NOMO-1 treated with dmso at 0.1 percent for 144 hours (cell line): ENCODE measurements around the gene MCTP1.
A peak's percentile ranks its signal among the peaks of the same experiment; 100 is the strongest.

ENCODE experiments used
- DNase-seq: peaks from one replicate; lab custom pipeline; 2025; ENCODE audit not compliant: unreplicated experiment; lab: John Stamatoyannopoulos, UW

Gene MCTP1

DNA sequence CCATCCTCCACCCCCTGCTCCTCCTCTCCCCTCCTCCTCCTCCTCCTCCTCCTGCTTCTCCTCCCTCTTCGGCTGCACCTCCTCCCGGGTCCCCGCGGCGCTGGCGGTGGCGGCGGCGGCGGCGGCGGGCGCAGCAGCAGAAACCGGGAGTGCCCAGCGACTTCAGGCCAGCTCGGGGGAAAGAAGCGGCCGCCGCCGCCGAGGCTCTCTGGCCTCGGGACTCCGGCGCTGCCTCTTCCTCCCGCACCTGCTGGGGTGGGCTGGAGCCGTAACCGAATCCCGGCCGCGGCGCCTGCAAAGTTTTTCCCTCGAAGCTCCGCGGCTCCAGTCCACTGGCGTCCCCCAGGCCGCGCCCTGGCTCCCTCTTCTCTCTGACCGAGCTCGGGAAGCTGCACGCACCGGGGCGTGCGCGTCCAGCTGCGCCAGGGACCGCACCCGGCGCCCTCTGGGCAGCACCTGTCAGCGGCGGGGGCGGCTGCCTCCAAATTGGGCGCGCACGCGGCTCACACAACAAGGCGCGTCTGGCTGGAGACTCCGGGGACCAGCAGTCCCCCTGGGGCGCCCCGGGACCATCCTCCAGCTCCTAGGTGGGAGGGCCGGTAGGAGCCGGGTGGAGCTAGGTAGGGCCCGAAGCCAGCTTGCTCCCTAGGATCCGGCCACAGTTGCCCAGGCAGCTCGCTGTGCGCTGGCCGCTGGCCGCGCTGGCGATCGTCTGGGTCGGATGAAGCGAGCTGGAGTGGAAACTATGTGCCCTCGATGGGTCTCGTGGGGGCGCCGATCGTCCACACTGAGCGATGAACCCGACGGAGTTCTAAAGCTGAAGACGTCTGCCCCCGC is at the start of gene MCTP1:
MCTP1 (minus strand) TSS at position 523 of the 837 bp plus-strand sequence.
- no peak for DNase-seq

DNA sequence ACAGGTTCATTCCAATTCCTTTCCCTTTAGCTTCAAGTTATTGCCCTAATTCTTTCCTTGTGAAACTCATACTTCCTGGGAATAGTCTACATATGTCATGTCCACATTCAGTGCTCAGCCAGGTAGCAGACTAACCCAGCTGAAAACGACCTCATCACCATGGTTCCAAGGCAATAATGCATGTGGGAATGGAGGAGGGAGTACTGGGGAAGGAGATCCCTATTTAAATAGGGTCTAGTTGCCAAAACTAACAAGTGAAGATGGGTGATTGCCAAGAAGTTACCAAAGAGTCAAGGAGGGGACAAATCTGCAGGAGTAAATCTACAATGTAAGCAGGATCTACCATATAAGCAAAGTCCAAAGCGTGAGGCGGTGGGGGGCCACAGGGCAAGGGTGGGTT is 47.3 kb upstream of the MCTP1 start:
- DNase-seq, result no peak

DNA sequence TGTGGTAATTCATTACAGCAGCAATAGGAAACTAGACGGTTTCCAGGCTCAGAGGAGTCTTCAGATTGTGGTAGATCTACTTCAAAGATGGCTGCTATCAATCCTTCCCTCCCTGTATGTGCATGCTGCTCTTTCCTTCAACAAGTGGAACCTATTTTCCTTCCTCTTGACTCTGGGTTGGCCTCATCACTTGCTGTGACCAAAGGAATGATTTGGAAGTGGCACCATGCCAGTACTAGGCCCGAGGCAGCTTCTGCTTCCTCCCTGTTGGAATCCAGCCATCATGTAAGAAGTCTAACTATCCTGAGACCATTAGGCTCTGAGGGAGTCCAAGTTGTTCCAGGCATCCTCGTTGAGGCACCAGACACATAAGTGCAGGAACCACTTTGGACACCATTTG is 46.5 kb upstream of the MCTP1 start:
- DNase-seq, result no peak

DNA sequence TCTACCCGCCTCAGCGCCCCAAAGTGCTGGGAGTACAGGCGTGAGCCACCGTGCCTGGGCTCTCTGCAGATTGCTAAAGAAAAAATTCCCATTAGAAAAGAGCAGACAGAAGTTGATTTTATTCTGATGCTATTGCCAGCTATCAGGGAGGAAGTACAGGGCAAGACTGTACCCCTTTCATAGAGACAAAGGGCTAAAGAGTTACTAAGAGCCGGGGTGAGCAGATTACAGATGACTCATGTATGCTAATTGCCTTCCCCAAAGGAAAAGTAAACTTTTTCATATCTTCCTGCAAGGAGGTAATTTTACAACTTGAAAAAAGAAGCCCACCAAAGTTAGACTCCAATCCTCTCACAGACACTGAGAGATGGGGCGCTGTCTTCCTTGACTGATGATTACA is 42.3 kb upstream of the MCTP1 start:
- no peak for DNase-seq

DNA sequence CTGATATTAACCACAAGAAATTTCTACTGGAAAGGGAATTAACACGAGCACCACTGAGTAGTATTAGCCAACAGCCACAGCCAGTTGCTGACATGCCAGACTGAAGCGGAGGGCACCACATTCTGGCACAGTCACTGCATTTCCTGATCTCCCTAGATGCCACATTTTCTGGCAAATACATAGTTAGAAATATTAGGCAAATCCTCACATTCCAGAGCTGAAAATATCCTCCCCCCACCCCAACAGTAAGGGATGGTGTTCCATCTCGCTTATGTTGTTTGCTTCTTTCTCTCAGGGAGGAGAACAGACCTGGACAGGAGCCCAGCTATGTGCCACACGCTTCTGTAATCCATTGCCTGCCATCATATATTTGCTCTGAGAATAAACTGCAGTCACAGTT is 32.8 kb upstream of the MCTP1 start:
- DNase-seq, result no peak

DNA sequence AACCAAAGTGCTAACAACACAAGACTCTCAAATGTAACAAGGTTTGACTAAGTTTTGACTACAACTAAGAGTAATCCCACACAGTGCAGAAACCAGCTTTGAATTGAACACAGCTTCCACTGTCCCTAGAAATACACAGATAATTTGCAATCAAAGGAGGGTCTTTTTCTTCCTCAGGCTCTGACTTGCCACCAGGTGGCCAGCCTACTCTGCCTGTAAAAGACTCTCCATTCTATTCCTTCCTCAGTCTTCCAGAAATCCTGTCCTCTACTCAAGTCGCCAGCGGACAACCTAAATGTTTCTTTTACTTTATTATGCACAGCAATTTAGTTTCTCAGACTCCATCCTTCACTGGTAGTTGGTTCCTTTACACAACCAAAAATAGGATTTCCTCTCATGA is 32.2 kb upstream of the MCTP1 start:
- DNase-seq, result no peak

DNA sequence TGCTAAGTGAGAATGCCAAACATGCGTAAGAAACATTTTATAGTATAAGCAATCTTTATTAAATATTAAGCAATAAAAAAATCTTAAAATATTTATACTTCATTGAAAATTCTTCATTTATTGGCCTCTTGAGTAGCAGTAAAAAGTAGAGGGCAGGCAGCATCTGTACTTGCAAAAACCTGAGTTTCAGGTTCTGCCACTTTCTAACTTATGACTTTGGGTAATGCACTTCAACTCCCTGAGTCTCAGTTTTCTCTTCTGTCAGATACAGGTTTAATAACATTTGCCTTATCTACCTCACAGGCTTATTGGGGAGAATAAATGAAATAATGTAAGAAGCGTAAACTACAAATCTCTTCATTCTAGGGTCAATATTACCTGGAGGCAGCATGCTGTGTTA is 19.8 kb upstream of the MCTP1 start:
- no peak for DNase-seq

DNA sequence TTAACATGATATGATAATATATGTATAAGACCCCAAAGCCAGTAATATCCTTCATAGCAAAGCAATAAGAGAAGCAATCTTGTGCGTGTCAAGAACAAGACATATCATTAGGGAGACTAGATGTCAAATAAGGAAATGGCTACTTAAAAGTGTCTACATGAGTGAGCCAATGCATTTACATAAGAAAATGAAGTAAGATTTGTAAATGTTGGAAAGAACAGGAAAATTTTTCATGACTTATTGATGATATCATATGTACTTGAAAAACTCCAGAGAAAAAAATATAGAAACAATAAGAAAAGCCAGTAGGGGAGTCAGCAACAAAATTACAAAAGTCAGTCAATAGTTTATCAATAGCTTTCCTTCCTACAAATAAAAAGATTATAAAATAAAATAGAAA is 13.8 kb upstream of the MCTP1 start:
- DNase-seq, result no peak

DNA sequence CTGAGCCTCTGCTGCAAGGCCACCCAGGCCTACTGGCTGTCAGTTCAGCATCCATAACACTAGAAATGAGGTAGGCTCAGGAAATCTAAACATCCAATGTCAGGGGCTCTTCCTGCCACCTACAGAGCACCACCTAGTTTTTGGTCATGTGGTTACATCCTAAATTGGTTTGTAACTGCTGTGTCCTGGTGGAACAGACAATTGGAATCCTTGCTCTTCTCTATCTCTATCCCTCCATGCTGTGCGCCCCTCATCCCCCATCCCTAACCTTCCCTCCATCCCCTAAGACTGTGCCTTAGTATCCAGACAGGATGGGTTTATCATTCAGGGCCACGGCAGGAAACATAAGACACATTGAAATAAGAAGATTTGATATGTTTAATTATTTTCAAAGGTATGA is 11.4 kb upstream of the MCTP1 start:
- DNase-seq, result no peak

DNA sequence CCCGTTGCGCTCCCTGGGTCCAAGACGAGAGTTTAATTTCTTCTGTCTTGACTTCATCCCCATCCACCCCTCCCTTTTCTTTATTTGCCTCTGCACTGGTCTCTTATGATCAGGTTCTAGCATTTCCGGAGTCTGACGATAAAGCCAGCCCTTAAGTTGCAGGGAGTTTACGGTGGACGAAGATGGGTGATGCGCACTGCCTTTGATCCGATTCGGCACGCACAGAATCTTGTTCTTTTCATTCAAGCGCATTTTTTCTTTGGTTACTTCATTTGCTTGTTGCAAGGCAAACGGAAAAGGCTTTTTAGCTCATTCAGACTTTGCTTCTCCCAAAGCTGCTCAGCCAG is 488 bp upstream of the MCTP1 start:
- no peak for DNase-seq

DNA sequence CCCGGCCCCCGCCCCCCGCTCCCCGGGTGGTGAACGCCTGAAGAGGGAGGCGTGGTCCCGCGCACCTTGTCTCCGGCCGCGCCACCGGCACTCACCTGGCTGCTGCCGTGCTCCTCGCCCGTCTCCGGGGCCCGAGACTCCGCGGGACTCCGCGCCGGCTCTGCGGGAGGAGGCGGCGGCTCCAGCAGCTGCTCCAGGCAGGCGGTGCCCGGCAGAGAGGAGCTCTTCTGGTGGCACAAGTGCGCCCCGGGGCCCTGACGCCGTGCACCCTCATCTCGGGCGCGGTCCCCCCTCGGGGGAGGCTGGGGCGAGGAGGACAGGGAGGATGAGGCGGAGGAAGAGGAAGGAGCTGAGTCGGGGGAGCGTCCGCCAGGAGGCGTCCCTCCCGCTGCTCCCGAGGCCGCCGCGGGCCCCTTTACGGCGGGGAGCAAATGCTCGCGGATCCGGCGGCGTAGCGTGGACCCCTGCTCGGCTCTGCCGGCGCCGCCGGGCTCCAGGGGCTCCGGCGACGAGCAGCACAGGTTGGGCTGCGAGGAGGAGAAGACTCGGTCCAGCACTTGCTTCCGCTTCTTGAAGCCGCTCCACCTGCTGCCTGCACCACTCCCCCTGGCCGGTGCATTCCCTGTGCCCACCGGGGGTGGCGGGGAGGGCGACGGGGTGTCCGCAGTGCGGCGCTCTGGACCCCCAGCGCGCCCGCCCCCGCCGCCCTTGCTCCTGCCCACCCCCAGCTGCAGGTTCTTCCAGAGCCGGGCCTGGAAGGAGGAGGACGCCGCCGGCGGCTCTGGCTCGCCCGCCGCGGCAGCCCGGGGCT is 928 bp downstream of the MCTP1 start:
- DNase-seq, result no peak

DNA sequence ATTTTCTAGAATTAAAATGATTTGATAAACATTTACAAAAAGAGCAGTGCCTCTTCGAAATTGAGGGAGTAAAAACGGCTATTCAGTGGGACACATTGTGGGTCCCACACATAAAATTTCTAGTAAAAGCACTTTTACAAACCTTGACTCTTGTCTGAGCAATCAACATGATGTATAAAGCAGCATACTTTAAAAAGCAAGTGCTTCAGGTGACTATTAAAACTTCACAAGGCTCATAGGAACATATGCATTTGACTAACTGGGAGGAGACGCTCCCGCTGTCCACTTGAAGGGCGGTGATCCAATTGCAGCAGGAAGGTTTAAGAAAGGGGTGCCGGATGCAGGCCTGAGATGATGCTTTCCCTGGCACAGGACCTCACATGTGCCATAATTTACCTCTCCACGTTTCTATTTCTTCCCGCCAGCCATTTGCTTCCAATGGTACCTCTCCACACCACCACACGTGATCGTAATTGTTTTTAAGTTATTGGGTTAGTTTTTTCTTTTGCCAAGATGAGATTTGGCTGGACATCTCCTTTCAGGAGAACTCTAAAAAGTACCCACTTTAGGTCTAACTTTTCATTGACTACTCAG is 1.8 kb downstream of the MCTP1 start:
- DNase-seq, result no peak

DNA sequence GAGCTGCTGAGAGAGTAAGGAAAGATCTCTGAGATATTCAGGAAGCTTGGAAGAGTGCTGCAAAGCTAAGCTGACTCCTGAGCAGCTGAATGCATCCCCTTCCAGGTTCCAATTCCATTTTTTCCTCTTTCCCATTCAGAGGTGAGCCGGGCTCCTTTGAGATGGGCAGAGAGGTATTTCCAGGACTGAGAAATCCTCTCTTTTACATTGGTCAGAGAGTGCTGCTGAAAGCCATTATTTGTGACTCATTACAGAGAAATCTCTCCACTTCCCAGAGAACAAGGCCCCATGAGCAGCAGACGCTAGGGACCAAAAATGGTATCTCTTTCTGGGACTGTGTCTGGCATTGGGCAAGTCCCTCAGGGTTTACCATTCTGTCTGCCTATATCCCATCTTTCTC is 3.7 kb downstream of the MCTP1 start:
- DNase-seq, result no peak

DNA sequence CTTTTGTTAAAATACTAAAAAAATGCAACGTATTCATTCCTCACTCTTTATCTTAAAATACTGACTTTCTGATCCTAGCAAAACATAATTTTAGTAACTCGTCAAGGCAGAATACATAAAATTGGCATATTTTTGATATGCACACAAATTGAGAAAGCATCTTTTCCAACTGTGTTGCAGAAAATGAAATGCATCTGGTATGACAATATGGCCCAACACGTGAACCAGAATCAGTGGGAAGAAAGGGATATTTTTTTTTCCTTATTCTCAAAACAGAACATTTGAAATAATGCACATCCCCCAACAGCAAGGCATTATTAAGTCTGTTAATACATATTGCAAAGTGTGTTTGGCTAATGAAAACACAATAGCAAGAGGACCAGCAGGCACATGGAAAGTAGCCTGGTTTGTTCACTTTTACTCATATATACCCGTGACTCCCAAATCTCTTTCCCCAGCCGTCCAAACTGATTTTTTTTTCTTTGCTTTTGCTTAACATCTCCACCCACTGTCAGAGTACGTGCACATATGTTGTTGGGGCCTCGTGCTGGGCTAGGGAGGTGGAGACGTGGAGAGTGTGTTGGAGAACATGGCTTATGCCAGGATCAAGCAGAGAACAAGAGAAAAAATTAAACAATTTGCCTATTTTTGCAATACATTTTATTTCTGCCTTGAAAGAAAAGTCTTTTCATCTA is 4.3 kb downstream of the MCTP1 start:
- no peak for DNase-seq

DNA sequence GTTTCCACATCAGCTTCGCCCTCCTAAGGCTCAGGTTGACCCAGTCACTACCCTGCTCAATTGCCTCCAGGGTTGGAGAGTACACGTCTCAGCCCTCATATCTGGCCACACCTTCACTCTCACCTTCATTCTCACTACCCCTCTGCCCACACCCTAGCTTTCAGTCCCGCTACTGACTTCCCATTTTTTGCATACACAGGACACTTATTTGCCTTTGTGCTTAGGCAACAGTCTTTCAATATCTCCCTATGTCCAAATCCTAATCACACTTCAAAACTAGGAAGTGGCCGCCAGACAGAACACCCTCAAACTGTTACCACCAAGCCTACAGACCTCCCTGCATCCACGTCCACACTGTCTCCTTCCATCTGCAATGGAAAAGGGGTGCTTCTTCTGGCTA is 10.9 kb downstream of the MCTP1 start:
- peak; percentile 52 for DNase-seq

DNA sequence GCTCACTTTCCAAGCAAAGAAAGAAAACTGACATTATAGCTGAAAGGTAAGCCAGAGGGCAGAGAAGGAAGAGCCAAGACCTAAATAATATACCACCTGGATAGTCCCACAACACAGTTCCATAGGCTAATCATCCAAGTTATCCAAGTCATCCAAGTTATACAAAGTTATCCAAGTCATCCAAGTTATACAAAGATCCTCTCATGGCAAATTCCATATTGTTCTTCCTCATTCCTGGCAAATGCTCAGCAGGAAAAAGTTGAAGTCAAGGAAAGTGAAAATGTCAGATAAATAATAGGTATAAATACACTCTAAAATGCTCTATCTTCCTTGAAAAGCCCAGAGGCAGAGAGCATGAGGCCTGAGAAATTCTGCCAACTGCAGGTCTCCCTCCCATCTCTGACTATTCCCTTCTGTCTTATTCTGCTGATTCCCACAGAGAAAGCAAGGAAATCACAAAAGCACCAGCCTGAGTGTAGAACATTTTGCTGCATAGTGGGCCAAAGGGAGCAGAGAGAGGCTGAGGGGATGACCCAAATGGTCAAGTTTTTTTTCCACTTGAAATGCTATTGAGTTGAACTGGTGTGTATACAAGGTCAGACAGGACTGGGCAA is 12.5 kb downstream of the MCTP1 start:
- no peak for DNase-seq

DNA sequence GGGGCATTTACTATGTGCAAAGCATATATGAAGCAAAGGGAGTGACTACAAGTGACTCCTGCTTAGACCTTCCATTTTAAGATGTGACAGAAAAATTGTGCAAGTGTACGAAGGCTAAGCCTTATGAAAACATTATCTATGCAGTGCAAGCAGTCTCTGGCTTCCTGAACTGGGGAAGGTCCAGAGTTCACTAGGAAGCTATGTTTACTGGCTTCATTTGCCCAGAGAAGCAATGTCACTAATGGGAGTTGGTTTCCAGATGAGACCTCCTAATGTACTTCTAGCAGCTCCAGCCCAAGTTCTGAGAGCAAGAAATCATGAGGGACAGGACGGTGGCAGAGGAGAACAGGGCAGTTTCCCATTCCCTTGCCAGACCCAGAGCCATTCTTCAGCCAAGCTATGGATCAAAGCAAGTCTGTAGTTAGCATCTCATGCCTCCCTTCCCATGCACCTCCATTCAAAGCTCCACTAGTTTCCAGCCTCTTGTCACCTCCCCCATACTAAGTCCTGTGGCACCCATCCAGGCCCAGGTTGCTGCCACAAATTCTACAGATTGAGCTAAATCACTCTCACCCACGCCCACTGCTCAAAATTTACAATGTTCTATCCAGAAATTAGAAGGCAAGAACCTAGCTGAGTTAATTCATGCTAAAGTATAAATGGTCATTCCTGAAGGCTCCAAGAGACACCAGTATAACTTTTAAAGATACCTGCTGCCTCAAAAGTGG is 21.8 kb downstream of the MCTP1 start:
- DNase-seq, result no peak

DNA sequence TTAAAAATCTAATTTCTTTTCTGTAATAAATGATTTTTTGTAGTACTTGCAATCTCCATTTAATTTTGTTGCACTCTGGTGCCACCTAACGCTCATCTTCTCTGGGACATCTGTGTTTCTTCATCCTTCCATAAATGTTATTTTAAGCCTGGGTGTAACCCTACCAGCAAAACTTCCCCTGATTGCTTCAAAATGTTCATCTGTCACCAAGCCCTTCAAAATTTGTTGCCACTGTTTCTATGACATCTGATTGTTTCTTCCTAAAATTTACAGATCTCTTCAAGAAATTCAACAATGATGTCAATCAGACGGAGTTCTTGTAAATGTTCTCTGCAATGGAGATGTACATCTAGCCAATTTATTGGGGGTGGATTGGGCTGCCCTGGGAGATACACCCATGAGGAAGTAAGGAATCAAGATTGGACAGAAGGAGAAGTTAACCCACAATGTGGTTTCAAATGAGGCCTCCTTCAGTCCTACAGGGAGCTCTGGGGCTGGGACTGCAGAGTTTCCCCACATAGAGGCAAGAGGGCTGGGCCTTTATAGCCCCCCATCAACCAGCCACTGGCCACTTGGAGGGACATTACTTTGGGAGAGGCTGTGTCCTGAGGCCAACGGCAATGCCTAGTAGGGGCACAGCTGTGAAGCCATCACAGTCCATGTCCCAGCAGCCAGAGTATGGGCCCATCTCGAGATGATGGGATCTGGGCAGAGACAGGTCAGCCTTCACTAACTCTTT is 23.3 kb downstream of the MCTP1 start:
- peak; percentile 87 for DNase-seq

DNA sequence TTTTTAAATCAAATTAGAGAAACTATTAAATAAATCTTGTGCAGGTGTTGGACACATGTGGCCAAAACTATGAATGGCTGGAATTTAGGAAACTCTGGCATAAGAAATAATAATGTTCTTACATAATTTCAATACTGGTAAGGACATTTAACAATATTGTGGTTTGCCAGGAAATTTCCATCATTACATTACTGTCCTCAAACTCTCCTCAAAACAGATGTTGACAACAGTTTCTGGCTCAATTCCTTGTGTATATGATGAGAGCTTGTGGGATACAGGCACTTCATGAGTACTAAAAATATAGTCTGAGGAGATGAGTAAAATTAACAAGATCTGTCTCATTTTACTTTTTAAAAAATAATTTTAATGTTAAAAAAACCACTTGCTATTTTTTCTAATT is 27.9 kb downstream of the MCTP1 start:
- DNase-seq, result no peak

DNA sequence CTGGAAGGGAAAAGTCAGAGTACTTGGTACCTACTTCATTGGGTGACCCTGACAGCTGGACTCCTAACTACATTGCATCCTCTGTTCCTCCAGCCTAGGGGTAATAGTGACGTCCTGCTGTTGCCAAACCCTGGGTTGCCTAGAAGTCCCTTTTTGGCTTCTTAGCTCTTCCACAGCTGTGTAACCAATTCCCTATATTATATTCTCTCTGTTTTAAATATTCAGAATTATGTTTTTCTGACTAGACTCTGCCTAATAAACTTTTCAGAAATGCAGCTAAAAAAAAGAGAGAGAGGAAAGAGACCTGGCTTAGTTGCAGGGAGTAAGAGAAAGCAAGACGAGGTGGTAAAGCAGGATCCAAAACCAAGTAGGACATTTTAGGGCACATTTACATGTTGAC is 28.4 kb downstream of the MCTP1 start:
- no peak for DNase-seq
